HG02840 (cell line): Measurements from ENCODE around the gene ANXA9.
A peak's percentile ranks its signal among the peaks of the same experiment; 100 is the strongest.

Source experiments
- ATAC-seq: cut with Tn5 transposase; IDR thresholded peaks from one replicate; pipeline ENCODE4 v1.9.1; 2021; ENCODE audit warnings: mild to moderate bottlenecking, moderate library complexity, moderate number of reproducible peaks; ENCODE audit not compliant: unreplicated experiment, low FRiP score

The ANXA9 gene

DNA sequence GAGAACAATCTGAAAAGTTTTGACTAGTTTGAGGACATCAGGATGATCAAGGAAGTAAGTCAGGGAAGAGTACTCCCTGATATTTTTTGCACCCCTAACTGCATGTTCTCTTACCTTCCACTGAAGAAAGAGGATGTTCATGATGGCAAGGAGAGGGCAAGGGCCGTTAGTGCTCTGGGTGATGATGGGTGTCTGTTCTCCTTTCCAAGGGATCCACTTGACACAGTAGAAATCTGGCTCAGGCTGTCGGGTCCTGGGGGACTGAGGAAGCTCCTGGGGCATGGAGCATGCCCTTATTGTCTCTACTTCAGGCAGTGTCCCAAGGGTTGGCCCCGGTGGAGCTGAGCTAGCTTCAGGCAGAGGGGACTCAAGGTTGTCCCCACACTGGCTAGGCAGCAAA, 20.0 kb downstream of the ANXA9 start:
- no peak for ATAC-seq

DNA sequence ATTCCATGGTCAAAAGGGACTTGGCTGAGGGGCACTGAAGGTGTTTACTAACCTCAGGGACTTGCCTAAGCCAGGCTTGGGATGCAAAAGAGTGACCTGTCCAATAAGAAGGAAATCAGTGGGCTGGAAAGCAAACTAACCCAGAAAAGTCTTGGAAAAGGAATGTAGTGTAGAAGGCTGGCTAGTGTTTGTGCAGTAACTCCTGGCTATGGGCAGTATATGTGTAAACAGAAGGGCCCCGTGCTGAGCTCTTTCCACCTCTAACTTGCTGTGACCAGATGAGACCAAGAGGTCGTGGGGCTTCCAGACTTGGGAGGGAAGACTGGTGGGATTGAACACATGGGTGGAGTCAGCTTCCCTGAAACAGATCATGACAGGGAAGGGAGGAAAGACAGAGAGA, 20.5 kb downstream of the ANXA9 start:
- ATAC-seq = no peak

DNA sequence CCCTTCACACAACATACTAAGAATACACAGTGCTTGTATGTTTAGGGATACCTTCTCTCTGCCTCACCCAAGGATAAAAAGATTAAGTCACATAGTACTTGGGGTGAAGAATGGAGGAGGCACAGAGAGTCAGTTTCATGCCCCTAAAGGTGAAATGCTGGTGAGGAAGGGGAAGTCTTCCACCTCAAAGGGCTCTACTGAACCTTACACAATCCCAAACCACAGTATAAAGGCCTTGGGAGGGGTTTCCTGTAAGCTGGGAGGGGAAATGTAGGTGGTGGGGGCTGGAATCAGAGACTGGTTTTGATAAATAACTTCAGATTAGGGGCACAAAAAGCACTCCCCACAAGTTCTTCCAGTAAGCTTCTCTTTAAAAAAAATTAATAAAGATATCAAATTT, 21.1 kb downstream of the ANXA9 start:
- no peak for ATAC-seq

DNA sequence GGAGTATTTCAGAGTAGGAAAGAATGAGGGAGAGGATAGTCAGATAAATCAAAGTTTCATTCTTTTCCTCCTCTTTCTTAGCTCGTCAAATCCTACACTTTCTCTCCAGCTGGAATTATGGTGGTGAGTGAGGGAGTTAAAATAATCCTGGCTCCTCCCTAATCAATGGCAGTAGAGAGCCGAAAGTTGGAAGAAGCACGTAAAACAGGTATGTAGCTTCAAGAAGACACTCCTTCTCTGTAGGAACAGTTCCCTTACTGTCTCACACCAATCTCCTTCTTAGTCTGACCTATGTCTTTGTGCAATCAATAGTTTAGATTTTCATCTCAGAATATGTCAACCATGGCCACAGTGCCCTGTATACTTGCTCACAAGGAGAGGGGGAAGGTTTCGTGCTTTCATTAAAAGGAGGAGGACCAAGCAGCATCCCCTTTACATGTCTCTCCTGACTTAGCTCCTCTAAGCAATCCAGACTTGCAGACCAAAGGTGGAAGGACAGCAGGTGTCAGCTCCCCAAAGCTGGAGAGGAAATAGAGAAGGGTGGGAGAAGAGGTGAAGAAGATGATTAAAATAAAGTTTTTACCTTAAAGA, 23.7 kb downstream of the ANXA9 start:
- ATAC-seq = no peak

DNA sequence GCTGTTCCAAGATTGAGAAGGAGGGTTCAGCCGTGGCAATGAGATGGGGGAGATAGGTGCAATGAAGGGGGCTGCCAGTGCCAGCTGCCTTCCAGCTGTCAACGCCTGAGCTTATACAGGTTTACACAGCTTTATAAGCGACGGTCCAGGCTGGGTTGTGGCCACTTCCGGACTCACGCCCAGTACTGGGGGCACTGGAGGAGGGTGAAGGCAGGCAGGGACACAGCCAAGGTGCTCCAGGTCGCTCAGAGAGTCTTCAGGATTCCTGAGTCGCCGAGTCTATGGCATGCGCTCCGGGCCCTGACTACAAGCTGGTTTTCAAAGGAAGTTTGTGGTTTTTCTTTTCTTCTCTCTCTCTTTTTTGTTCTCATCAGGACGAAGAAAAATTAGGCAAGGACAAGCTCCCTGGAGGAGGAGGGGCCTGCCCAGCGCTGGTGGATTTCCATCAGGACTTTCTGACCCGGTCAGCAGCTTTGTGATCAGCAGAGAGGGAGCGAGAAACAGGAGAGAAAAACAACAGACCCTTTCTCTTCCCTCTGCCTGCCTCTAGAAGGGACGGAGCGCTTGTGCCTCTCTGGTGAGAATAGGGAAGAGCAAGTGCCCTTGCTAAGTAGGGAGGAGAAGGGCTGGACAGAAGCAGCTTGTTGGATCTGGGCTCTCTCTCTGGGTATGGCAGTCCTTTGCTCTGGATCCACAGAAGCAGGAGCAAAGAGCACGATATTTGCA, 24.4 kb downstream of the ANXA9 start, which contains the start of gene MINDY1:
MINDY1 (minus strand) TSS at position 576 of the 726 bp plus-strand sequence. CDS start 4,285 bp downstream, outside the sequence.
- no peak for ATAC-seq

DNA sequence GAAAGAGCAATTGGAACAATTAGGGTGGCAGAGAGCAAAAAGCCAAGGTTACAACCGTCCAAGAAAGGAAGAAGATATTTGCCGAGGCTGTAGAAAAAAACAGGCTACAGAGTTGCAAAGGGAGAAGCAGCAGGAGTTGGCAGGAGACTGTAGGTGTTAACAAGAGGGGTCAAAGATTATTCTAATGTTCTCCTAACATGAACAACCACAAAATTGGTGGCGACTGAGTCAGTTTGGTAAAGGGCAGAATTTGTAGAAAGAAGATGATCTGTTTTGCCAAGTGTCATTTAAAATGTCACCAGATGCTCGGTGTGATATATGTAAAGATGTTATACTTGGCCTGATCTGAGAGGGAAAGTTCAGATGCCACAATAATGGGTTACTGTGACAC, 25.8 kb downstream of the ANXA9 start:
- ATAC-seq = no peak

DNA sequence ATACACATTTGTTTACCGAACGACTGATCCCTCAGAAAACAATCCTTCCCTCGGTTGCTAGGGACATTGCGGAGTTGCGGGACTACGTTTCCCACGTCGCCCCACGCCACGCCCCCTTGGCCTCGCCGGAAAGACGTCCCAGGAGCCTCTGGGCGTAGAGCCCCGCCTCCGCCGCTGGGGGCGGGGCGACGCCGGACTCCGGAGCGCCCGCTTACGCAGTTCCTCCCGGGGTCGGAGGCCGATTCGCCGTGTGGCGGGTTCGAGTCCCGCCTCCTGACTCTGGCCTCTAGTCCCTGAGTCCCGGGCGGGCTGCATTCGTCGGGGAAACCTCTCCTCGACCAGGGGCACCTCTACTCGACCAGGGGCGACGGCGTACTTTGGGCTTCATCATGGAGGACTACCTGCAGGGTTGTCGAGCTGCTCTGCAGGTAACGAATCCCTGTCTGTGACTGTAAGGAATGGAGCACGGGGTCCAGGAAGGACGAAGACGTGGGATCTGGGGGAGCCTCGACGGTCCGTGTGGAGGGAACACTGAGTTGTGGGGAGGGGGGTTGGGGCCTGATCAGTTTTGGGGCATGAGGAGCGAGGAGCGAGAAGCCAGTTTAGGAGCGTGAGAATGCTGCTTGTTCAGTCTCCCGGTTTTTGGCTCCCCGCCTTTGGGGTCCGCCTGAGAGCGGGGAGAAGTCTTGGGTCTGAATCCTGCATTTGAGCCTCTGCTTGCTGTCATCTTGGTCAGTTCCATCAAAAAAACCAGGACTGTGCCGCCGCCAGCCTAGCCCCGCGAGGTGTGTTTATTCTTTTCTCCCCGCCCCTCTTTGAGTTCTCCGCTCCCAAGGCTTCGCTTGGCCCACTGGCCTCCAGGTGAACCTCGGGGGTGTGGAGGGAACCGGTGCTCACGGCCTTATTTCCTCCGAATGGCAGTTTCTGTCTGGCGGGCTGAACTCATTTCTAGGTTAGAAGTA, 26.4 kb downstream of the ANXA9 start, which contains the start of gene PRUNE1:
PRUNE1 (plus strand) TSS at position 206 of the 962 bp plus-strand sequence; CDS start at position 390, 184 bp downstream.
- ATAC-seq = peak; percentile 63

DNA sequence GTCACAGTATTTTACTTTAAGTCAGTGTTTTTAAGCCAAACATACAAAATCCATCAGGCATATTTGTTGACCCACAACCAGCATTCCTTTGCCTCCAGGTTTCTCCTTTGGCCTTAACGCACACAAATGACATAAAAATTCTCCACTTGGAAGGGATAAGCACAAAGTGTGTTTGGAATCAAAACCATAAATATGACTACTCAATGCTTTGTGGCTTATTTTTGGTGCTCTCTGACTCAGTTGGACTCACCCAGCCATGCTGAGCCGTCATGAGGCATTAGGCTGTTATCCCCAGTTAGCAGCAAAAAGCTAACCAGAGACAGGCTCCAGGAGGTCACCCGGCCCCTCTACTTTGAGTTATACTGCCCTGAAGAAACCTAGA, 27.1 kb downstream of the ANXA9 start:
- ATAC-seq = no peak

DNA sequence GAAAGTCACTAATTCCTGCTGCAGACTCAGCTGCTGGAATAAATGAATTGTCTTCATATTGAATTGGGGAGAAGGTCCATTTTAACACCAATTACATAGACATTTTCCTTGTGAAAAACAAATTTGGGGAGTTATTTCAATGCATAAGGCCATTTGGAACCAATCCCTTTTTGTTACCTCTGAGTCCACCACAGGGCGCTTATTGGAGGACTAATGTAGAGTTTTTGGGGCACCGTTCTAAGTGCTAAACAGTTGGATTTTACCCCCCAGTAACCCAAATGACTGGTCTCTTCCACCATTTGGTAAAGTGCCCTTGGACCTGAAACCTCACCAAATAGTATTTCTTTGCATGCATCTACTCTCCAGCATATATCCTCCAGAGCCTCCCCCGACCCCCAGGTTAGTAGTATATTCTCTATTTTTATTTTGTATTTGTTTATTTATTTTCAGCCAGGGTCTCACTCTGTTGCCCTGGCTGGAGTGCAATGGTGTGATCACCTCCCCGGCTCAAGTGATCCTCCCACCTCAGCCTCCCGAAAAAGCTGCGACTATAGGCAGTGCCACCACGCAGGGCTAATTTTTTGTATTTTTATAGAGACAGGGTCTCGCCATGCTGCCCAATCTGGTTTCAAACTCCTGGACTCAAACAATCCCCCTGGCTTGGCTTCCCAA, 27.7 kb downstream of the ANXA9 start:
- no peak for ATAC-seq

DNA sequence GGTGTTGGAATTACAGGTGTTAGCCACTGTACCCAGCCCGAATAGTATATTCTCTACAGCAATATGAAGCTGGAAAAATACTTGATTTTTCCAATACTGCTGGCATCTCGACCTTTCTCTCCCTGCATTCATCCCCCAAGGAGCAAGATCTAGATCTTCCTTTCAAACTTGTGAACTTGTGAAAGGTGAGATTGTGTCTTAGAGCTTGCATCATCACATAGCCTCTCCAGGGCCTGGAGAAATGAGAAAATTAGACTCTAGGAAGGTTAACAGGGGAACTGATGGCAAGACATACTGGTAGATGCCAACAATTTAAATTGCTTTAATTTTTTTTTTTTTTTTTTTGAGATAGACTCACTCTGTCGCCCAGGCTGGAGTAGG, 28.2 kb downstream of the ANXA9 start:
- ATAC-seq = no peak

DNA sequence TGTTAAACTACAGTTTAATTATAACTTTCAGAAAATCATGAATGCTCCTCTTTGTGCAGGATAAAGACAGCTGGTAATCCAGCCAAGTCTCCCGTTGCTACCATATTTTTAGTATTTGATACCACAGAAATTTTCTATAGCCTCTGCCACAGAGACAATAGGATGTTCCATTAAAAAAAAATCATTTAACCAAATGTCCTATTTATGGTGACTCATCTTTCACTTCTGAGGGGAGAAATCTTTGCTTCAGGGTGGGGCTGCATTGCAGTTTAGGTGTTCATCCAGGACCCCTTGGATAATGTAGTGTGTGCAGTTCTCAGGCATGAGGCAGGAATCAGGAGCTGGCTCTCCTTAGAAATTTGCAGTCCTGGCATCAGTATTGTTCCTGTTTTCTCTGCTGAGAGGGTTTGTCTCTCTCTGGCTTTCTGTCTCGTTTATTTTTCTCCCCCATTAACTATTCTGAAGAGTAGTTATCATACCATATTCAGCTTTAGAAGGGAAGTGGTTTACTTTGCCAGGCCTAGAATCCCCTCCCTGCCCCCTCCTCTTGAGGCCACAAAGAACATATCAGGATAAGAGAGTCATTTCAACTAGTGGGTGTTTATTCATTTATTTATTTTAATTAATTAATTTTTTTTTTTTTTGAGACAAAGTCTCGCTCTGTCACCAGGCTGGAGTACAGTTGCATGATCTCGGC, 29.2 kb downstream of the ANXA9 start:
- no peak for ATAC-seq

DNA sequence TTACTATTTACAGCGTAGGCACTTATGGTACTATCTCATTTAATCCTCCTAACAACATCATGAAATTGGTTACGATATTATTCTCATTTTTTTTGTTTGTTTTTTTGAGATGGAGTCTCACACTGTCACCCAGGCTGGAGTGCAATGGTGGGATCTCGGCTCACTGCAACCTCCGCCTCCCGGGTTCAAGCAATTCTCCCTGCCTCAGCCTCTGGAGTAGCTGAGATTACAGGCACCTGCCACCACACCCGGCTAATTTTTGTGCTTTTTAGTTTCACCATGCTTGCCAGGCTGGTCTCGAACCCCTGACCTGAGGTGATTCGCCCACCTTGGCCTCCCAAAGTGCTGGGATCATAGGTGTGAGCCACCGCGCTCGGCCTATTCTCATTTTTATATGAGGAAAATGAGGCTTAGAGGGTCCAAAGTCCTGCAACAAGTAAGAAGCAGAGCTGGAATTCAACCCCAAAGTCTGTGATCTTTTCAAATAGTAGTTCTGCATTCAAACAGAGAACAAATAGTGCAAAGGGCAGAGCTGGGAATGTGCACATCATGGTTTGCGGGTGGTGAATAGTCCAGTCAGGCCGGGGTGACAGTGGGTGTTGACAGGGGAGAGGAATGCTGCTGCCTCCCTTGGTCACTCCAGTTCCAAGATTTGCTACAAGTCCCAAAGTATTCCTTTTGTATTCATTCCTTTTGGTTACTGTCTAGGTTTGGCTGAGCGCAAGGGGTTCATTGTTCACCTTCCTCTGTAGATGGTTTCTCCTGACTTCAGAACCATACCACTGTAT, 30.8 kb downstream of the ANXA9 start:
- ATAC-seq = no peak

DNA sequence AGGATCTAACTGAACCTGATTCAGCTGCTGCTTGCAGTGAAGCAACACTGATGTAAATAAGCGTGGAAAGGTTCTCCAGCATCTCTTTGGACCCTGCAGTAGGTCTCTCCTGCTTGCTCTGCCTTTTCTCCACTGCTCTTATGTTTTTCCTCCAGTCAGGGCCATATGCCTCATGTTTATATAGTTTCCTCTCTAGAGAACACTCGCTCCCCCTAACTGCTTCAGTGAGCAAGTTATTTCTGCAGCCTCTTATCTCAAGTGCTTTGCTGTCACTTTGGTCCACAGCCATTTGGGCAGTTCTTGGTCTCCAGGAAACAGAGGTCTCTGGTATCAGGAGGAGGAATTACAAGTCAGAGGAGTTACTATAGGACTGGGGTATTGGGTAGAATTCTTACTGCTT, 31.4 kb downstream of the ANXA9 start:
- no peak for ATAC-seq

DNA sequence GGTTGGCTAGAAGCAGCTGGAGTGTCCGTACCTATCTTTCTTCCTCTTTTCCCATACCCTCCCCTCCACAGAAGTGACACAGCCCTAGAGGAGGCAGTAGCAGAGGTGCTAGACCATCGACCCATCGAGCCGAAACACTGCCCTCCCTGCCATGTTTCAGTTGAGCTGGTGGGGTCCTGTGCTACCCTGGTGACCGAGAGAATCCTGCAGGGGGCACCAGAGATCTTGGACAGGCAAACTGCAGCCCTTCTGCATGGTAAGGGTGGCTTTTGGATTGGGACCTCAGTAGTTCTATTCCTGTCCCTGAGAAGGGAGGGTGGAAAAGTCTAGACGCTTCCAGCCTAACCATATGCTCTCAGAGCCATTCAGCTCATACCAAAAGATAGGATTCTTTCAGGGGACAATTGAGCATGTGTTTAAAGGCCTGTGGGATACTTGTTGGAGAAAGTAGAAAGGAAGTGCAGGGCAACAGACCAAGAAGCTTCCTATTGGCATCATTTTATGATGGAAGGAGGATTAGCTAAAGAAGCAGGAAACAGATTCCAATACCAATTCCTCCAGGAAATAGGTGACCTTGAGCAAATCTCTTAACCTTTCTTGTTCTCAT, 42.6 kb downstream of the ANXA9 start:
- no peak for ATAC-seq

DNA sequence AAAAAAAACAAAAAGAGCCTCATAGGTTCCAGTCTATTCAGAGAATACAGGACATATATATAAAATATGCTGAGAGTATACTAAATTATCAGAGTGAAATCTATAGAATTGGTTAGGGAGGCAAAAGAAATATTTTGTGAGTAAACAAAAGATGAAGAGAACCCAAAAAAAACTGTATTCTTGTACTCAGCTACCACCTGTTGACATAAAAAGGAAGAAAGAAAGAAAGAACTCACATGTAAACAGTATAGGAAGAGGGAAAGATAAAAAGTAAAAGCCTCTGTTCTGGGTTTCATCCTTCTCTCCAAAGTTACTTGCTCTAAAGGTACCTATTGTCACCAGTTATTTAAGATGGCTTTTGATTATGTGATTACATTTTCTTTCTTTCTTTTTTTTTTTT, 44.4 kb downstream of the ANXA9 start:
- no peak for ATAC-seq

DNA sequence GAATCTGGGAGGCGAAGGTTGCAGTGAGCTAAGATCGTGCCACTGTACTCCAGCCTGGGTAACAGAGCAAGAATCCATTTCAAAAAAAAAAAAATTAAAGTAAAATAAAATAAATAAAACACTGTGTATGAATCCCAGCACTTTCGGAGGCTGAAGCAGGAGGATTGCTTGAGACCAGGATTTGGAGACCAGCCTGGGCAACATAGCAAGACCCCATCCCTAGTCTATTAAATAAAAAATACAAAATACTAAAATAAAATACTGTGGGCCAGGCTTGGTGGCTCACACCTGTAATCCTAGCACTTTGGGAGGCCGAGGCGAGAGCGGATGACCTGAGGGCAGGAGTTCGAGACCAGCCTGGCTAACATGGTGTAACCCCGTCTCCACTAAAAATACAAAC, 50.1 kb downstream of the ANXA9 start:
- no peak for ATAC-seq

DNA sequence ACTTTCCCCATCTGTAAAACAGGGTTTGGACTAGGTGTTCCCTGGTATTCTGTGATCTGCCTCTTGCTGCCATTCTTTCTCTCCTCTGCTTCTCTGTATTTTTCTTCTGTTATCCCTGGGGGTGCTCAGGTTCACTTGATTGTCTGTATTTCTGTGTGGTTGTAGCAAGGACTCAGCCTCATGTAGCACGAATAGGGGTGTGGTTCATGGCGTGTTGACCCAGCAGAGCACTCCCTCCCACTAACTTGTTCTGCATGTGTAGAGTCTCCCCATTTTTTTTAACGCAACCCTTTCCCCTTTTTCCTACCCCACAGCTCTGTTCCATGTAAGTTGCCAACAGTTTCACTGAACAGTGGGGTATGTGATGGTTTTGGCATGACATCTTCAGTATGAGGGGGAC, 53.1 kb downstream of the ANXA9 start:
- ATAC-seq = no peak

DNA sequence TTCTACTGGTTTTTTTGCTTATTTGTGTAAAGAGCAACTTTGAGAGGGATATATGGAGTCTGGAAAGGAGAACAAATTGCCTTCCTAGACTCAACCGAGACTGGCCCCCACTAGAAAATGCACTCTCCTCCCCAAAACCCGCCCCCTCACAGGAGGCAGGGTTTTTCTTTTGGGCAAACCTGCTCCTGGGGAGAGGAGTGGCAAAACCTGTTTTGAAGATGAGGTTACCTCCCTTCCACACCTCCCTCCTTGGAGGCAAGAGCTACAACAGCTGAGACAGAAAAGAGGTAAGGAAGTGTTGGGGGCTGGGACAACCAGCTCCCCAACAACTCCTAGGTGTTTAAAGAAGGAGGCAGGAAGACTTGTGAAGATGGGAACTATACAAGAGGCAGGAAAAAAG, 54.3 kb downstream of the ANXA9 start, which contains the start of gene BNIPL:
BNIPL (plus strand) TSS at position 231 of the 400 bp plus-strand sequence; CDS start at position 371, 140 bp downstream.
- no peak for ATAC-seq

DNA sequence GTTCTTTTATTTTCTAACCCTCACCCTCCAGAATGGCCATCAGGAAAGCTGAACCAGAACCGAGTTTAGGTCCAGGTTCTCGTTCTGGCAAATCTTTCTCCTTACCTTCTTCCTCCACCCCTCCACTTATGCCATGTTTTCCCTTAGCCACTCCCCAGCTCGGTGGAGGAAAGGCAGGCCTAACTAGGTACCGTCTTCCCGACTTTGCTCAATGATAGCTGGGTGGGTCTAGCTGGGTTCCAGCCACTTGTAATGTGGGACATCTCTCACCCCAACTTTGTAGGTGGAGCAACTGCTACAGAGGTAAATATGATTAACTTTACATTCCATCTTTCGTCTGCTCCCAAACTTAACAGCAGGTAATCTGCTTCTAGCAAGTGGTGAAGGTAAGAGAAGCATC, 54.9 kb downstream of the ANXA9 start:
- ATAC-seq = no peak
